ENCODE data around the gene NECAB3.

Gene NECAB3

GRCh38 chr20:33674294-33675135 is at the start of gene NECAB3:
Gene NECAB3, minus strand, starts transcription at chr20:33674428. Its CDS starts 76 bp downstream, at chr20:33674352.
- peak within 1 kb of the TSS; percentile 93 for H3K4me3 ChIP-seq (ENCODE audit: insufficient read depth, low read length, poor library complexity, severe bottlenecking)
- peak within 1 kb of the TSS; percentile 86 for H3K9ac ChIP-seq (ENCODE audit: low read length)
- no peak within 1 kb of the TSS for H2AFZ ChIP-seq (ENCODE audit: low read depth, low read length, severe bottlenecking)
- H3K27ac ChIP-seq (ENCODE audit: low read depth, low read length), result peak within 1 kb of the TSS; percentile 78
- no peaks in the 10 kb centered on the region for H3K9me2 ChIP-seq (replicated peaks; ENCODE audit: insufficient read depth, low read length)
- H3K9me3 ChIP-seq (ENCODE audit: insufficient read depth, low read length), result no peaks in the 10 kb centered on the region
- H3K27me3 ChIP-seq (ENCODE audit: low read length), result no peaks in the 10 kb centered on the region
- H3K4me2 ChIP-seq (ENCODE audit: low read depth, low read length, poor library complexity, severe bottlenecking), result peak within 1 kb of the TSS; percentile 99
- no peaks in the 10 kb centered on the region for H4K20me1 ChIP-seq (ENCODE audit: low read depth, low read length)
- H3K79me2 ChIP-seq (ENCODE audit: insufficient read depth, low read length), result peaks cover 29% of the 10 kb centered on the region
- 0 out of 2 replicates have a peak, but pooled peaks cover 10% of the 10 kb centered on the region for H3K36me3 ChIP-seq (ENCODE audit: low read length)
- H3F3A ChIP-seq (ENCODE audit: insufficient read depth), result peaks cover 37% of the 10 kb centered on the region
- no peak for TF ChIP-seq EZH2phosphoT487 (conservative IDR thresholded peaks at IDR 0.05; ENCODE audit: low read length)
- TF ChIP-seq CTCF (IDR thresholded peaks at IDR 0.05; ENCODE audit: insufficient read depth, low read length, poor library complexity, severe bottlenecking), result no peak

- Histone ChIP-seq H3K9me3 (ENCODE audit: insufficient read depth, low read length) (no peaks in the 10 kb centered on the region), H3K9me2 (replicated peaks; ENCODE audit: insufficient read depth, low read length) (no peaks in the 10 kb centered on the region), H3K36me3 (ENCODE audit: low read length) (no peaks in the 10 kb centered on the region), H3K9ac (ENCODE audit: low read length) (no peak overlapping the region), H3K27ac (ENCODE audit: low read depth, low read length) (no peak overlapping the region), H3F3A (ENCODE audit: insufficient read depth) (0 out of 2 replicates have a peak, but pooled peaks cover 5% of the 10 kb centered on the region), H2AFZ (ENCODE audit: low read depth, low read length, severe bottlenecking) (no peak overlapping the region), H3K27me3 (ENCODE audit: low read length) (no peaks in the 10 kb centered on the region), H3K4me3 (ENCODE audit: insufficient read depth, low read length, poor library complexity, severe bottlenecking) (no peak overlapping the region), H3K79me2 (ENCODE audit: insufficient read depth, low read length) (peaks cover 18% of the 10 kb centered on the region; the same call in 1 of the 2 replicates), H3K4me2 (ENCODE audit: low read depth, low read length, poor library complexity, severe bottlenecking) (no peak overlapping the region), H4K20me1 (ENCODE audit: low read depth, low read length) (no peaks in the 10 kb centered on the region)
- TF ChIP-seq CTCF (IDR thresholded peaks at IDR 0.05; ENCODE audit: insufficient read depth, low read length, poor library complexity, severe bottlenecking) (no peak), EZH2phosphoT487 (conservative IDR thresholded peaks at IDR 0.05; ENCODE audit: low read length) (no peak)
Observed at GRCh38 chr20:33721391-33722140, 47.3 kb upstream of the NECAB3 start.

- Histone ChIP-seq H3K36me3 (ENCODE audit: low read length) (no peaks in the 10 kb centered on the region), H3F3A (ENCODE audit: insufficient read depth) (0 out of 2 replicates have a peak, but pooled peaks cover 5% of the 10 kb centered on the region), H3K9me2 (replicated peaks; ENCODE audit: insufficient read depth, low read length) (no peaks in the 10 kb centered on the region), H3K9me3 (ENCODE audit: insufficient read depth, low read length) (no peaks in the 10 kb centered on the region), H4K20me1 (ENCODE audit: low read depth, low read length) (no peaks in the 10 kb centered on the region), H3K79me2 (ENCODE audit: insufficient read depth, low read length) (peaks cover 21% of the 10 kb centered on the region; the same call in 1 of the 2 replicates), H3K27me3 (ENCODE audit: low read length) (no peaks in the 10 kb centered on the region), H3K4me2 (ENCODE audit: low read depth, low read length, poor library complexity, severe bottlenecking) (peak within 1 kb of the TSS; percentile 66), H2AFZ (ENCODE audit: low read depth, low read length, severe bottlenecking) (peak within 1 kb of the TSS; percentile 31), H3K9ac (ENCODE audit: low read length) (peak within 1 kb of the TSS; percentile 73), H3K4me3 (ENCODE audit: insufficient read depth, low read length, poor library complexity, severe bottlenecking) (peak within 1 kb of the TSS; percentile 79), H3K27ac (ENCODE audit: low read depth, low read length) (peak within 1 kb of the TSS; percentile 39)
- TF ChIP-seq EZH2phosphoT487 (conservative IDR thresholded peaks at IDR 0.05; ENCODE audit: low read length) (no peak), CTCF (IDR thresholded peaks at IDR 0.05; ENCODE audit: insufficient read depth, low read length, poor library complexity, severe bottlenecking) (no peak)
Observed at GRCh38 chr20:33719989-33720709, 45.9 kb upstream of the NECAB3 start, which contains the start of gene PXMP4. Gene PXMP4, minus strand, starts transcription at chr20:33720310. Its CDS starts 103 bp downstream, at chr20:33720207.
